Airway epithelial cell (primary cell): ENCODE measurements around the gene RTL10. TPM values are rescaled to one million over a fixed set of nuclear protein-coding genes. Genes with fewer than 3 reads are reported as not detected.

Source experiments
- total RNA-seq: library from RNA; depleted of rRNA; stranded (reverse); fragments of >200 nt; gene quantifications from 2 replicates; pipeline ENCODE4 v1.2.3, GENCODE V29; 2015

RTL10 gene
- 18.2 and 23.2 TPM in 2 replicates for total RNA-seq

DNA sequence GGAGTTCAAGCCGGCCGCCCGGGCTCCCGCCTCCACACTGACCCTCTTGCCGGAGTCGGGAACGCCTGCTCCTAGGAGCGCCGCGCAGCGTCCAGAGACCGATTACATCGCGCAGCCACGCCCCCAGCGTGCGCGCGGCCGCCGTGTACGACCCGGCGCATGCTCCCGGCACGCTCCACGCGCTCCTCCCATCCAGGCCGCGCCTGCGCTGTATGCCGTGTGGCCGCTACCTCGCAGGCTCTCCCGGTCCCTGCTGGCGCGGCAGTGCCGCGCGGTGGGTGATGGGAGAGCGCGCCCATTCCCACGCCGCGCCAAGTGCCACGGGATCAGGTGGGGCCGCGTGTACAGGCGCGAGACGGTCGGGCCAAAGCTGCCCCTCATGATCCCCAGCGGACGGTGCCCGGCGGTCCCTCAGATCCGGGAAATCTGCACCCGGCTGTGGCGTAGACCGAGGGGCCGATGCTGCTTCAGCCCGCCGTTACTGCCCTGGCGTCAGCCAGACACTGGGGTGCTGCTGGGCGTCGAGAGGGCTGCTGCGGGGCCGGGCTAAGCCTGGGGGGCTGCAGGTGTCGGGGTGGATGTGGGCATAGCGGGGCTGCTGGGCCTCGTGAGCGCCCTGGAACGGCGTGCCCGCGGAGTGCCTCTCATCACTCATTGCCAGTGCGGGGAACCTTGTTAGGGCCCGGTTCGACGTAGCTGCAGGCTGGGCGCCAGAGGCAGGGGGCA, at the start of gene RTL10, which contains the start of gene GNB1L:
Gene RTL10, minus strand, starts transcription at position 97 of the 726 bp plus-strand sequence. CDS start 2,613 bp downstream, outside the sequence.
Gene GNB1L, minus strand, starts transcription at position 97 of the 726 bp plus-strand sequence. CDS start 33,519 bp downstream, outside the sequence.

Other genes starting within 250 kb of the RTL10 start
- 40.1 and 68.3 TPM in 2 replicates for gene SEPTIN5, start 140.4 kb downstream of the RTL10 start, total RNA-seq
- gene GP1BB, start 131.3 kb downstream of the RTL10 start, total RNA-seq, result 15.0 and 20.3 TPM in 2 replicates
- gene TBX1, start 94.1 kb downstream of the RTL10 start, total RNA-seq, result 21.6 and 34.4 TPM in 2 replicates
- gene GNB1L, start within 50 bp of the RTL10 start, total RNA-seq, result 13.0 and 24.8 TPM in 2 replicates
- gene COMT, start 86.9 kb upstream of the RTL10 start, total RNA-seq, result 281 and 359 TPM in 2 replicates
- gene TXNRD2, start 86.9 kb upstream of the RTL10 start, total RNA-seq, result 14.1 and 21.9 TPM in 2 replicates
- gene ARVCF, start 161.9 kb upstream of the RTL10 start, total RNA-seq, result 16.7 and 19.0 TPM in 2 replicates
- gene TANGO2, start 166.2 kb upstream of the RTL10 start, total RNA-seq, result 17.0 and 18.9 TPM in 2 replicates
- gene DGCR8, start 225.4 kb upstream of the RTL10 start, total RNA-seq, result 12.4 and 16.1 TPM in 2 replicates